ENCODE measurements around the gene CEP170.
"Not testable (repeated sequence)": the region's sequence is repeated elsewhere in the genome, so short reads cannot be mapped to it uniquely, and the experiment has no call there.

CEP170 gene

GRCh38 chr1:243179720-243180119 is 75.4 kb downstream of the CEP170 start:
- H4K20me1 ChIP-seq: no peaks in the 10 kb centered on the region
- no peaks in the 10 kb centered on the region for H3K9me3 ChIP-seq
- no peak overlapping the region for H3K9ac ChIP-seq
- no peaks in the 10 kb centered on the region for H3K4me1 ChIP-seq
- H3K4me3 ChIP-seq: no peak overlapping the region
- no peaks in the 10 kb centered on the region for H3K27me3 ChIP-seq
- no peak overlapping the region for H3K4me2 ChIP-seq
- TF ChIP-seq Cebpa-rat (IDR thresholded peaks at IDR 0.05): no peak
- peaks cover 25% of the 10 kb centered on the region for H3K36me3 ChIP-seq
- H3K27ac ChIP-seq: no peak overlapping the region

GRCh38 chr1:243177792-243178191 is 77.3 kb downstream of the CEP170 start:
- not testable (repeated sequence) for H4K20me1 ChIP-seq, H3K27ac ChIP-seq, H3K9ac ChIP-seq, H3K9me3 ChIP-seq, H3K4me2 ChIP-seq, H3K4me3 ChIP-seq, H3K4me1 ChIP-seq, H3K27me3 ChIP-seq
- H3K36me3 ChIP-seq: peaks cover 26% of the 10 kb centered on the region

- H3K4me1 ChIP-seq, H3K27ac ChIP-seq, H3K9me3 ChIP-seq, H3K4me3 ChIP-seq, H3K4me2 ChIP-seq, H4K20me1 ChIP-seq, H3K9ac ChIP-seq, H3K27me3 ChIP-seq: not testable (repeated sequence)
- H3K36me3 ChIP-seq: peaks cover 28% of the 10 kb centered on the region
Observed at GRCh38 chr1:243173758-243174369, 81.2 kb downstream of the CEP170 start.

- H3K4me3 ChIP-seq, H3K27ac ChIP-seq, H3K4me1 ChIP-seq, H4K20me1 ChIP-seq, H3K4me2 ChIP-seq, H3K9ac ChIP-seq, H3K27me3 ChIP-seq, H3K9me3 ChIP-seq: not testable (repeated sequence)
- peaks cover 19% of the 10 kb centered on the region for H3K36me3 ChIP-seq
Observed at GRCh38 chr1:243164911-243165310, 90.2 kb downstream of the CEP170 start.

- H3K4me3 ChIP-seq, H3K4me1 ChIP-seq, H3K9me3 ChIP-seq, H3K27me3 ChIP-seq, H3K4me2 ChIP-seq, H4K20me1 ChIP-seq, H3K27ac ChIP-seq, H3K9ac ChIP-seq: not testable (repeated sequence)
- peaks cover 35% of the 10 kb centered on the region for H3K36me3 ChIP-seq
Observed at GRCh38 chr1:243150906-243151305, 104.2 kb downstream of the CEP170 start.

- not testable (repeated sequence) for H3K4me3 ChIP-seq, H3K4me2 ChIP-seq, H3K27me3 ChIP-seq, H3K9ac ChIP-seq, H3K4me1 ChIP-seq, H3K27ac ChIP-seq, H4K20me1 ChIP-seq, H3K9me3 ChIP-seq
- H3K36me3 ChIP-seq: peaks cover 28% of the 10 kb centered on the region
Observed at GRCh38 chr1:243149120-243149519, 106.0 kb downstream of the CEP170 start.

- H3K4me1 ChIP-seq, H4K20me1 ChIP-seq, H3K4me2 ChIP-seq: not testable (repeated sequence)
Observed at GRCh38 chr1:243147351-243147750, 107.7 kb downstream of the CEP170 start.

GRCh38 chr1:243140498-243140897 is 114.6 kb downstream of the CEP170 start:
- not testable (repeated sequence) for H3K4me3 ChIP-seq, H3K27ac ChIP-seq, H3K4me2 ChIP-seq, H4K20me1 ChIP-seq, H3K9me3 ChIP-seq, H3K4me1 ChIP-seq, H3K9ac ChIP-seq, H3K27me3 ChIP-seq
- H3K36me3 ChIP-seq: peaks cover 25% of the 10 kb centered on the region

More at GRCh38 chr1:243147351-243147750, 107.7 kb downstream of the CEP170 start:
- H3K9ac ChIP-seq, H3K27me3 ChIP-seq, H3K27ac ChIP-seq, H3K9me3 ChIP-seq, H3K4me3 ChIP-seq: not testable (repeated sequence)
- peaks cover 14% of the 10 kb centered on the region for H3K36me3 ChIP-seq

- peaks cover 14% of the 10 kb centered on the region for H3K4me1 ChIP-seq
- H3K36me3 ChIP-seq, H3K9me3 ChIP-seq, H3K27me3 ChIP-seq, H4K20me1 ChIP-seq, H3K27ac ChIP-seq, H3K4me3 ChIP-seq, H3K9ac ChIP-seq: not testable (repeated sequence)
- H3K4me2 ChIP-seq: peak overlapping the region; percentile 39; the same call in 1 of the 2 replicates
Observed at GRCh38 chr1:243122876-243123409, 132.1 kb downstream of the CEP170 start.

GRCh38 chr1:243121939-243122338 is 133.1 kb downstream of the CEP170 start:
- not testable (repeated sequence) for H4K20me1 ChIP-seq, H3K4me3 ChIP-seq, H3K36me3 ChIP-seq, H3K9ac ChIP-seq, H3K9me3 ChIP-seq, H3K27me3 ChIP-seq, H3K27ac ChIP-seq, H3K4me2 ChIP-seq
- peaks cover 14% of the 10 kb centered on the region for H3K4me1 ChIP-seq

GRCh38 chr1:243118601-243119322 is 136.3 kb downstream of the CEP170 start:
- not testable (repeated sequence) for H4K20me1 ChIP-seq, H3K9ac ChIP-seq, H3K36me3 ChIP-seq, H3K4me2 ChIP-seq, H3K27me3 ChIP-seq, H3K9me3 ChIP-seq, H3K4me3 ChIP-seq, H3K27ac ChIP-seq
- H3K4me1 ChIP-seq: peaks cover 26% of the 10 kb centered on the region

GRCh38 chr1:243116187-243116586 is 138.9 kb downstream of the CEP170 start:
- H3K27me3 ChIP-seq, H3K4me2 ChIP-seq, H3K9me3 ChIP-seq, H3K9ac ChIP-seq, H4K20me1 ChIP-seq, H3K4me3 ChIP-seq, H3K27ac ChIP-seq, H3K36me3 ChIP-seq: not testable (repeated sequence)
- H3K4me1 ChIP-seq: peaks cover 23% of the 10 kb centered on the region

GRCh38 chr1:243114769-243115168 is 140.3 kb downstream of the CEP170 start:
- not testable (repeated sequence) for H3K27me3 ChIP-seq, H3K9me3 ChIP-seq, H3K4me3 ChIP-seq, H4K20me1 ChIP-seq, H3K36me3 ChIP-seq, H3K9ac ChIP-seq
- Histone ChIP-seq H3K4me2 (peak overlapping the region; percentile 70), H3K27ac (peak overlapping the region; percentile 55), H3K4me1 (peaks cover 23% of the 10 kb centered on the region)

GRCh38 chr1:243114059-243114713 is 140.9 kb downstream of the CEP170 start:
- Histone ChIP-seq H3K27ac (peak overlapping the region; percentile 55), H3K4me1 (peaks cover 23% of the 10 kb centered on the region), H3K4me2 (peak overlapping the region; percentile 70)
- H3K4me3 ChIP-seq, H3K27me3 ChIP-seq, H3K9me3 ChIP-seq, H3K36me3 ChIP-seq, H4K20me1 ChIP-seq, H3K9ac ChIP-seq: not testable (repeated sequence)
